GM23338 (cell line): Measurements from ENCODE around the gene ANKS1B. TPM values are rescaled to one million over a fixed set of nuclear protein-coding genes. Genes with fewer than 3 reads are reported as not detected.

ENCODE experiments used
- ATAC-seq: fragments of 200-7000 bp; cut with Tn5 transposase; 3 replicates; pipeline ENCODE4 v1.9.1; 2020
- DNase-seq: peaks from one replicate; pipeline ENCODE4 v3.0.0-alpha.2; 2015; ENCODE audit warnings: low spot score
- H2AFZ ChIP-seq: fragments of 200-600 bp; sonication (generic); 2 replicates; pipeline ENCODE4 v1.8.0; 2016; ENCODE audit warnings: antibody characterized with exemption, mild to moderate bottlenecking, moderate library complexity
- H3F3A ChIP-seq: fragments of 200-600 bp; sonication (generic); replicated peaks from 2 replicates; pipeline ENCODE4 v1.8.0; 2017; ENCODE audit warnings: antibody characterized with exemption, mixed run types, low read depth
- H3K27ac ChIP-seq: fragments of 200-600 bp; sonication (generic); 2 replicates; pipeline ENCODE4 v1.6.1; 2016; ENCODE audit warnings: low read depth
- H3K27me3 ChIP-seq: fragments of 200-600 bp; sonication (generic); 2 replicates; pipeline ENCODE4 v1.8.0; 2016; ENCODE audit warnings: mild to moderate bottlenecking, mixed run types, moderate library complexity; ENCODE audit not compliant: insufficient read depth
- H3K36me3 ChIP-seq: fragments of 200-600 bp; sonication (generic); 2 replicates; pipeline ENCODE4 v1.8.0; 2016; ENCODE audit warnings: mild to moderate bottlenecking; ENCODE audit not compliant: insufficient read depth
- H3K4me1 ChIP-seq: fragments of 200-600 bp; sonication (generic); 2 replicates; pipeline ENCODE4 v1.8.0; 2016; ENCODE audit warnings: mild to moderate bottlenecking, moderate library complexity; ENCODE audit not compliant: insufficient read depth
- H3K4me2 ChIP-seq: fragments of 200-600 bp; sonication (generic); 2 replicates; pipeline ENCODE4 v1.7.1; 2017; ENCODE audit warnings: mixed run types
- H3K4me3 ChIP-seq: fragments of 200-600 bp; sonication (generic); 2 replicates; pipeline ENCODE4 v1.6.1; 2016; ENCODE audit warnings: mixed run types
- H3K79me2 ChIP-seq: fragments of 200-600 bp; sonication (generic); replicated peaks from 2 replicates; pipeline ENCODE4 v1.8.0; 2017; ENCODE audit warnings: mild to moderate bottlenecking; ENCODE audit not compliant: insufficient read depth
- H3K9me2 ChIP-seq: fragments of 200-600 bp; sonication (generic); 2 replicates; pipeline ENCODE4 v1.8.0; 2017; ENCODE audit not compliant: insufficient read depth
- H4K20me1 ChIP-seq: fragments of 200-600 bp; sonication (generic); replicated peaks from 2 replicates; pipeline ENCODE4 v1.8.0; 2017; ENCODE audit warnings: mild to moderate bottlenecking; ENCODE audit not compliant: insufficient read depth
- H3K27ac Mint-ChIP-seq: 2 replicates; pipeline ENCODE4 v1.8.0; 2020; ENCODE audit warnings: inconsistent platforms, mild to moderate bottlenecking, moderate library complexity, mixed read lengths
- H3K27me3 Mint-ChIP-seq: 3 replicates; pipeline ENCODE4 v1.8.0; 2022; ENCODE audit warnings: low read depth, mild to moderate bottlenecking, moderate library complexity, mixed read lengths, inconsistent platforms; ENCODE audit not compliant: insufficient read depth, poor library complexity
- H3K36me3 Mint-ChIP-seq: 3 replicates; pipeline ENCODE4 v1.8.0; 2021; ENCODE audit warnings: low read depth, mild to moderate bottlenecking, inconsistent platforms, moderate library complexity, mixed read lengths
- H3K4me1 Mint-ChIP-seq: 3 replicates; pipeline ENCODE4 v1.8.0; 2020; ENCODE audit warnings: mild to moderate bottlenecking, inconsistent platforms, mixed read lengths
- H3K4me3 Mint-ChIP-seq: 3 replicates; pipeline ENCODE4 v1.8.0; 2021; ENCODE audit warnings: moderate library complexity, mild to moderate bottlenecking, inconsistent platforms, mixed read lengths
- H3K9me3 Mint-ChIP-seq: 3 replicates; pipeline ENCODE4 v1.8.0; 2020; ENCODE audit warnings: moderate library complexity, mild to moderate bottlenecking, inconsistent platforms, mixed read lengths
- CREB1 ChIP-seq: fragments of 250-450 bp; sonication (Bioruptor Pico); IDR thresholded peaks from 2 replicates; pipeline ENCODE4 v1.5.0; 2020; ENCODE audit warnings: low read depth, mild to moderate bottlenecking, moderate library complexity
- EZH2 ChIP-seq: fragments of 200-600 bp; sonication (generic); IDR thresholded peaks from one replicate; pipeline ENCODE4 v1.8.0; 2017; ENCODE audit warnings: antibody characterized with exemption, mild to moderate bottlenecking, low read depth; ENCODE audit not compliant: unreplicated experiment
- EZH2phosphoT487 ChIP-seq: fragments of 200-600 bp; sonication (generic); IDR thresholded peaks from one replicate; pipeline ENCODE4 v1.8.1; 2018; ENCODE audit warnings: antibody characterized with exemption; ENCODE audit not compliant: unreplicated experiment
- JUNB ChIP-seq: IDR thresholded peaks from one replicate; pipeline ENCODE4 v1.6.1; 2016; ENCODE audit warnings: antibody characterized with exemption; ENCODE audit not compliant: unreplicated experiment
- NANOG ChIP-seq: IDR thresholded peaks from 2 replicates; pipeline ENCODE4 v1.6.1; 2016; ENCODE audit warnings: antibody characterized with exemption, borderline replicate concordance
- POLR2AphosphoS5 ChIP-seq: IDR thresholded peaks from 2 replicates; pipeline ENCODE4 v1.6.1; 2016; ENCODE audit warnings: antibody characterized with exemption, low read depth
- STAT1 ChIP-seq: IDR thresholded peaks from one replicate; pipeline ENCODE4 v1.6.1; 2016; ENCODE audit warnings: antibody characterized with exemption; ENCODE audit not compliant: unreplicated experiment
- ZNF331 ChIP-seq: fragments of 250-450 bp; sonication (Bioruptor Pico); IDR thresholded peaks from 2 replicates; pipeline ENCODE4 v1.5.0; 2020; ENCODE audit warnings: low read depth, mild to moderate bottlenecking, moderate library complexity
- polyA plus RNA-seq: library from polyadenylated mRNA; unstranded; fragments of >200 nt; fragmentation: Nextera tagmentation; extraction: Ambion mirVana; gene quantifications from 2 replicates; pipeline ENCODE4 v1.2.1, GENCODE V29; 2016
- total RNA-seq: library from RNA; depleted of rRNA; stranded (reverse); fragments of >200 nt; shearing (Covaris generic); gene quantifications from 2 replicates; pipeline ENCODE4 v1.2.3, GENCODE V29; 2014
- TF ChIP-seq, protein P1 (sequence below), 2 experiments: fragments of 200-600 bp in 1 of 2; sonication (generic) in 1 of 2; conservative IDR thresholded peaks; 2 replicates each; pipeline versions ENCODE4 v1.5.1 to v1.6.1; 2016 to 2017; ENCODE audit warnings: antibody characterized with exemption in 2 of 2, low read depth in 2 of 2, mild to moderate bottlenecking in 2 of 2, moderate library complexity in 1 of 2
- TF ChIP-seq, protein P2 (sequence below): fragments of 250-450 bp; sonication (Bioruptor Pico); IDR thresholded peaks from 2 replicates; pipeline ENCODE4 v1.5.0; 2020; ENCODE audit warnings: mild to moderate bottlenecking, moderate library complexity
- TF ChIP-seq, protein P3 (sequence below): IDR thresholded peaks from one replicate; pipeline ENCODE4 v1.6.1; 2018; ENCODE audit warnings: antibody characterized with exemption; ENCODE audit not compliant: unreplicated experiment

ANKS1B gene
- total and polyA plus RNA-seq, 2 experiments from 2014 or later, result 4.3 to 5.8 TPM

DNA sequence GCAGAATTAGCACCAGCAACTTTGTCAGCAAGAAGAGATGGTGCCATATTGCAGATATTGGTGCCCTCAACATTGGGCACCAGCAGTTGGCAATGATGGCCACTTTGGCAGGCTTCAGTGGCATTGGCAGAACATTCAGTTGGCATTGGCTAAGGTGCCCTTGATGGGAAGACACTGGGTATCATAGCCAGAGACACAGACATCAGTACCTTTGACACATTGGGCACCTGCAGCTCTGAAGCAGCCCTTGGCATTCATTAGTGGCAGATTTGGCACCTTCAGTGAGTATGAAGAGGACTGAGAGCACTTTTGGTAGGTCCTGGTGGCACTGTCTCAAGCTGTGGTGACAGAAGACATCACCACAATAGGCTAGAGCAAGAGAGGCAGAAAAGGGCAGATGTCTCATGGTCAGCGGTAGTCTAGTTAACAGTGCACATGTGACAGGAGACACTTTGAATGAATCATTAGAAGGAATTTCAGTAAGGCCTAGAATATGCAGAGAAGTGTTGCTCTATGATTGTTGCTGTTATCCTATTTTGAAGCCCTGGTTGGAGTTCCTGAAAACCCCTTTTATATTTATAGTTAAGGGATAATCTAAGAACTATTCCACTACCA is 917.5 kb downstream of the ANKS1B start:
- no peak overlapping the region for H3K4me2 ChIP-seq
- H3K9me2 ChIP-seq, result no peaks in the 10 kb centered on the region
- no peak for ATAC-seq
- H3K79me2 ChIP-seq, result no peaks in the 10 kb centered on the region
- H3K36me3 ChIP-seq, result no peaks in the 10 kb centered on the region
- H3K4me1 Mint-ChIP-seq, result no peaks in the 10 kb centered on the region
- H2AFZ ChIP-seq, result no peak overlapping the region
- no peak for DNase-seq
- H3K9me3 Mint-ChIP-seq, result no peaks in the 10 kb centered on the region
- peaks cover 2% of the 10 kb centered on the region for H3K27me3 Mint-ChIP-seq
- H3K4me3 Mint-ChIP-seq, result no peak overlapping the region
- H3K27me3 ChIP-seq, result no peaks in the 10 kb centered on the region
- H3K4me3 ChIP-seq, result no peak overlapping the region
- H3K27ac ChIP-seq, result no peak overlapping the region
- H3K36me3 Mint-ChIP-seq, result no peaks in the 10 kb centered on the region
- no peaks in the 10 kb centered on the region for H3F3A ChIP-seq
- H3K27ac Mint-ChIP-seq, result no peak overlapping the region
- no peaks in the 10 kb centered on the region for H4K20me1 ChIP-seq
- TF ChIP-seq EZH2phosphoT487, result no peak
- no peak for TF ChIP-seq ZNF331 (CRISPR knock-in tag)
- no peaks in the 10 kb centered on the region for H3K4me1 ChIP-seq

DNA sequence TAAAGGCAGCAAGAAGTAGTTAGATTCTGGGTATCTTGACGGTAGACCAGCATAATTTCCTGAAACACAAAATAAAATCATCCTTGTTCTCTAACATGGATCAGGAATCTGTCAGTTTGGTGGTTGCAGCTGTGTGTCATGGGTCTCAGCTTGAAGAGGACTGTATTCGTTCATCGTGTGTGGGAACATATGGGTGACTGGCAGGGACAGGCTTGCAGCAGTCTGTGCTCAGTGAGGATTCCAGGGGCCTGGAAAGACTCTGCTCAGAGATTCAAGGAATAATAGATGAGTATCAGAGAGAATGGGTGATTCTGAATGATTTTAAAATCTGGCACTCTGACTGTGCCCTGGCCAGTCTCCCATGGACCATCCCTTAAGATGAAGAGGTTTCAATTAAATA is 918.0 kb downstream of the ANKS1B start:
- Mint-ChIP-seq H3K27me3 (peaks cover 2% of the 10 kb centered on the region), H3K9me3 (no peaks in the 10 kb centered on the region), H3K27ac (no peak overlapping the region), H3K4me1 (no peaks in the 10 kb centered on the region), H3K4me3 (no peak overlapping the region), H3K36me3 (no peaks in the 10 kb centered on the region)
- Histone ChIP-seq H3K4me3 (no peak overlapping the region), H3K9me2 (no peaks in the 10 kb centered on the region), H2AFZ (no peak overlapping the region), H4K20me1 (no peaks in the 10 kb centered on the region), H3K4me1 (no peaks in the 10 kb centered on the region), H3K79me2 (no peaks in the 10 kb centered on the region), H3K27me3 (no peaks in the 10 kb centered on the region), H3F3A (no peaks in the 10 kb centered on the region), H3K27ac (no peak overlapping the region), H3K36me3 (no peaks in the 10 kb centered on the region), H3K4me2 (no peak overlapping the region)
- DNase-seq, result no peak
- ATAC-seq, result no peak
- TF ChIP-seq STAT1, result no peak
- no peak for TF ChIP-seq JUNB
- TF ChIP-seq EZH2, result no peak
- TF ChIP-seq NANOG, result no peak
- TF ChIP-seq, protein P1, sequence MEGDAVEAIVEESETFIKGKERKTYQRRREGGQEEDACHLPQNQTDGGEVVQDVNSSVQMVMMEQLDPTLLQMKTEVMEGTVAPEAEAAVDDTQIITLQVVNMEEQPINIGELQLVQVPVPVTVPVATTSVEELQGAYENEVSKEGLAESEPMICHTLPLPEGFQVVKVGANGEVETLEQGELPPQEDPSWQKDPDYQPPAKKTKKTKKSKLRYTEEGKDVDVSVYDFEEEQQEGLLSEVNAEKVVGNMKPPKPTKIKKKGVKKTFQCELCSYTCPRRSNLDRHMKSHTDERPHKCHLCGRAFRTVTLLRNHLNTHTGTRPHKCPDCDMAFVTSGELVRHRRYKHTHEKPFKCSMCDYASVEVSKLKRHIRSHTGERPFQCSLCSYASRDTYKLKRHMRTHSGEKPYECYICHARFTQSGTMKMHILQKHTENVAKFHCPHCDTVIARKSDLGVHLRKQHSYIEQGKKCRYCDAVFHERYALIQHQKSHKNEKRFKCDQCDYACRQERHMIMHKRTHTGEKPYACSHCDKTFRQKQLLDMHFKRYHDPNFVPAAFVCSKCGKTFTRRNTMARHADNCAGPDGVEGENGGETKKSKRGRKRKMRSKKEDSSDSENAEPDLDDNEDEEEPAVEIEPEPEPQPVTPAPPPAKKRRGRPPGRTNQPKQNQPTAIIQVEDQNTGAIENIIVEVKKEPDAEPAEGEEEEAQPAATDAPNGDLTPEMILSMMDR (conservative IDR thresholded peaks at IDR 0.05; ENCODE audit: low read depth in 2 of 2), result no peak
- TF ChIP-seq EZH2phosphoT487, result no peak
- TF ChIP-seq CREB1 (CRISPR knock-in tag), result no peak
- TF ChIP-seq, protein P2, sequence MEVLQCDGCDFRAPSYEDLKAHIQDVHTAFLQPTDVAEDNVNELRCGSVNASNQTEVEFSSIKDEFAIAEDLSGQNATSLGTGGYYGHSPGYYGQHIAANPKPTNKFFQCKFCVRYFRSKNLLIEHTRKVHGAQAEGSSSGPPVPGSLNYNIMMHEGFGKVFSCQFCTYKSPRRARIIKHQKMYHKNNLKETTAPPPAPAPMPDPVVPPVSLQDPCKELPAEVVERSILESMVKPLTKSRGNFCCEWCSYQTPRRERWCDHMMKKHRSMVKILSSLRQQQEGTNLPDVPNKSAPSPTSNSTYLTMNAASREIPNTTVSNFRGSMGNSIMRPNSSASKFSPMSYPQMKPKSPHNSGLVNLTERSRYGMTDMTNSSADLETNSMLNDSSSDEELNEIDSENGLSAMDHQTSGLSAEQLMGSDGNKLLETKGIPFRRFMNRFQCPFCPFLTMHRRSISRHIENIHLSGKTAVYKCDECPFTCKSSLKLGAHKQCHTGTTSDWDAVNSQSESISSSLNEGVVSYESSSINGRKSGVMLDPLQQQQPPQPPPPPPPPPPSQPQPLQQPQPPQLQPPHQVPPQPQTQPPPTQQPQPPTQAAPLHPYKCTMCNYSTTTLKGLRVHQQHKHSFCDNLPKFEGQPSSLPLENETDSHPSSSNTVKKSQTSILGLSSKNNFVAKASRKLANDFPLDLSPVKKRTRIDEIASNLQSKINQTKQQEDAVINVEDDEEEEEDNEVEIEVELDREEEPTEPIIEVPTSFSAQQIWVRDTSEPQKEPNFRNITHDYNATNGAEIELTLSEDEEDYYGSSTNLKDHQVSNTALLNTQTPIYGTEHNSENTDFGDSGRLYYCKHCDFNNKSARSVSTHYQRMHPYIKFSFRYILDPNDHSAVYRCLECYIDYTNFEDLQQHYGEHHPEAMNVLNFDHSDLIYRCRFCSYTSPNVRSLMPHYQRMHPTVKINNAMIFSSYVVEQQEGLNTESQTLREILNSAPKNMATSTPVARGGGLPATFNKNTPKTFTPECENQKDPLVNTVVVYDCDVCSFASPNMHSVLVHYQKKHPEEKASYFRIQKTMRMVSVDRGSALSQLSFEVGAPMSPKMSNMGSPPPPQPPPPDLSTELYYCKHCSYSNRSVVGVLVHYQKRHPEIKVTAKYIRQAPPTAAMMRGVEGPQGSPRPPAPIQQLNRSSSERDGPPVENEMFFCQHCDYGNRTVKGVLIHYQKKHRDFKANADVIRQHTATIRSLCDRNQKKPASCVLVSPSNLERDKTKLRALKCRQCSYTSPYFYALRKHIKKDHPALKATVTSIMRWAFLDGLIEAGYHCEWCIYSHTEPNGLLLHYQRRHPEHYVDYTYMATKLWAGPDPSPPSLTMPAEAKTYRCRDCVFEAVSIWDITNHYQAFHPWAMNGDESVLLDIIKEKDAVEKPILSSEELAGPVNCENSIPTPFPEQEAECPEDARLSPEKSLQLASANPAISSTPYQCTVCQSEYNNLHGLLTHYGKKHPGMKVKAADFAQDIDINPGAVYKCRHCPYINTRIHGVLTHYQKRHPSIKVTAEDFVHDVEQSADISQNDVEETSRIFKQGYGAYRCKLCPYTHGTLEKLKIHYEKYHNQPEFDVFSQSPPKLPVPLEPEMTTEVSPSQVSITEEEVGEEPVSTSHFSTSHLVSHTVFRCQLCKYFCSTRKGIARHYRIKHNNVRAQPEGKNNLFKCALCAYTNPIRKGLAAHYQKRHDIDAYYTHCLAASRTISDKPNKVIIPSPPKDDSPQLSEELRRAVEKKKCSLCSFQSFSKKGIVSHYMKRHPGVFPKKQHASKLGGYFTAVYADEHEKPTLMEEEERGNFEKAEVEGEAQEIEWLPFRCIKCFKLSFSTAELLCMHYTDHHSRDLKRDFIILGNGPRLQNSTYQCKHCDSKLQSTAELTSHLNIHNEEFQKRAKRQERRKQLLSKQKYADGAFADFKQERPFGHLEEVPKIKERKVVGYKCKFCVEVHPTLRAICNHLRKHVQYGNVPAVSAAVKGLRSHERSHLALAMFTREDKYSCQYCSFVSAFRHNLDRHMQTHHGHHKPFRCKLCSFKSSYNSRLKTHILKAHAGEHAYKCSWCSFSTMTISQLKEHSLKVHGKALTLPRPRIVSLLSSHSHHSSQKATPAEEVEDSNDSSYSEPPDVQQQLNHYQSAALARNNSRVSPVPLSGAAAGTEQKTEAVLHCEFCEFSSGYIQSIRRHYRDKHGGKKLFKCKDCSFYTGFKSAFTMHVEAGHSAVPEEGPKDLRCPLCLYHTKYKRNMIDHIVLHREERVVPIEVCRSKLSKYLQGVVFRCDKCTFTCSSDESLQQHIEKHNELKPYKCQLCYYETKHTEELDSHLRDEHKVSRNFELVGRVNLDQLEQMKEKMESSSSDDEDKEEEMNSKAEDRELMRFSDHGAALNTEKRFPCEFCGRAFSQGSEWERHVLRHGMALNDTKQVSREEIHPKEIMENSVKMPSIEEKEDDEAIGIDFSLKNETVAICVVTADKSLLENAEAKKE (CRISPR knock-in tag), result no peak
- TF ChIP-seq POLR2AphosphoS5, result no peak
- TF ChIP-seq, protein P3, sequence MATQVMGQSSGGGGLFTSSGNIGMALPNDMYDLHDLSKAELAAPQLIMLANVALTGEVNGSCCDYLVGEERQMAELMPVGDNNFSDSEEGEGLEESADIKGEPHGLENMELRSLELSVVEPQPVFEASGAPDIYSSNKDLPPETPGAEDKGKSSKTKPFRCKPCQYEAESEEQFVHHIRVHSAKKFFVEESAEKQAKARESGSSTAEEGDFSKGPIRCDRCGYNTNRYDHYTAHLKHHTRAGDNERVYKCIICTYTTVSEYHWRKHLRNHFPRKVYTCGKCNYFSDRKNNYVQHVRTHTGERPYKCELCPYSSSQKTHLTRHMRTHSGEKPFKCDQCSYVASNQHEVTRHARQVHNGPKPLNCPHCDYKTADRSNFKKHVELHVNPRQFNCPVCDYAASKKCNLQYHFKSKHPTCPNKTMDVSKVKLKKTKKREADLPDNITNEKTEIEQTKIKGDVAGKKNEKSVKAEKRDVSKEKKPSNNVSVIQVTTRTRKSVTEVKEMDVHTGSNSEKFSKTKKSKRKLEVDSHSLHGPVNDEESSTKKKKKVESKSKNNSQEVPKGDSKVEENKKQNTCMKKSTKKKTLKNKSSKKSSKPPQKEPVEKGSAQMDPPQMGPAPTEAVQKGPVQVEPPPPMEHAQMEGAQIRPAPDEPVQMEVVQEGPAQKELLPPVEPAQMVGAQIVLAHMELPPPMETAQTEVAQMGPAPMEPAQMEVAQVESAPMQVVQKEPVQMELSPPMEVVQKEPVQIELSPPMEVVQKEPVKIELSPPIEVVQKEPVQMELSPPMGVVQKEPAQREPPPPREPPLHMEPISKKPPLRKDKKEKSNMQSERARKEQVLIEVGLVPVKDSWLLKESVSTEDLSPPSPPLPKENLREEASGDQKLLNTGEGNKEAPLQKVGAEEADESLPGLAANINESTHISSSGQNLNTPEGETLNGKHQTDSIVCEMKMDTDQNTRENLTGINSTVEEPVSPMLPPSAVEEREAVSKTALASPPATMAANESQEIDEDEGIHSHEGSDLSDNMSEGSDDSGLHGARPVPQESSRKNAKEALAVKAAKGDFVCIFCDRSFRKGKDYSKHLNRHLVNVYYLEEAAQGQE, result no peak
